AG20443 (cell line): ENCODE data around the gene PFKFB1.

Source experiments
- DNase-seq: peaks from one replicate; pipeline ENCODE4 v3.0.0; 2012; ENCODE audit warnings: low spot score, mixed read lengths

PFKFB1 gene

GRCh38 chrX:54922547-54922946 is 71.4 kb downstream of the PFKFB1 start:
- no peak for DNase-seq

- peak; percentile 91 for DNase-seq
Measured at GRCh38 chrX:54921427-54922021, 72.5 kb downstream of the PFKFB1 start.

DNA sequence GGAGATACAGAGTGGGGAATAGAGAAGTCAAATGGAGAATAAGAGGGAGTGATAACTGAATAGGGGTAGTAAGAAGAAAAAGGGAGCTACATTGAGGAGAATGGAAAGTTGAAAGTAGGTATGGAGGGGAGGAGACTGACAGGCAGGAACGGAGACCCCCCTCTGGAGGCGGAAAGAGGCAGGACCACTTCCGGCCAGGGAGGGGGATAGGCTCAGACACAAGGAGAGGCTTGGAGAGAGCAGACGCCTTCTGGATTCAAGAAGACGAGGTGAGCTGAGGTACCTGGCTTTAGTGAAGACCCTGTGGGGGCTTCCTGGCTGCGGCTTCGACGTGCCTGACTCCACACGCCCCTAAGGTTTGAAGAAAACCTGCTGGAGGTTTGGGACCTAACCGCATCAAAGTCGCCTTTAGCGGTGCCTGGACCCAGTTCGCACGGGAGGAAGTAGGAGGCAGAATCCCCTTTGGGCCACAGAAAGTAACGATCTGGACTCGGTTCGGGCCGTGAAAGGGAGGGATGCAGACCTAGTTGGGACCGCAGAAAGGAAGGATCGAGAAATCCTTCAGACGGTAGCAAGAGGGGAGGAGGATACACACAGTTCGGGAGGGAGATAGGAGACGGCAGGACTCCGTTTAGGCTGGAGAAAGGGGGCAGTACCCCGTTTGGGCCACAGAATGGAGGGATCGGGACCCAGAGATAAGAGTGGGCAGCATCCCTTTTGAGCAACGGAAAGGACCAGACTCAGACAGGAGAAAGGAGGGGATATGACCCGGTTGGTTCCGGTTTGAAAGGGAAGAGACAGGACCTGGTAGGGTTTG is 73.2 kb downstream of the PFKFB1 start, which contains the start of gene TRO:
TRO (plus strand) TSS at position 215 of the 817 bp plus-strand sequence. CDS start 1,423 bp downstream, outside the sequence.
- no peak for DNase-seq

GRCh38 chrX:54909941-54910340 is 84.0 kb downstream of the PFKFB1 start:
- DNase-seq: no peak

DNA sequence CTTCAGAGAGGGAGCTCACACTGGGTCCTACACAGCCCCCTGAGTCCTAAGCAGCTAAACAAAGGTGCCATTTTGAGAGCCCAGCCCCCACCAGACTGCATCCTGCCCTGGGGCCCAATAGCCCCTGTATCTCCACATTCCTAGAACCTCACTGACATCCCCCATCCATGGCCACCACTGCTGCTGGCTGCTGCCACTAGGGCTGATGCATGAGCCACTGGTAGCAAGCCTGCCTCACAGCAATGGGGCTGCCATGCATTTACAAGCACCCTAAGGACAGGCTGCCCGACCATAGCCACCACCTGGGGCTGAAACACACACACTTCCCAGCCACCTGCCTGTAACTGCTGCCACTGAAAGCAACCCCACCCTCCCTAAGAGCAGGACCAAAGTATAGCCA is 99.8 kb downstream of the PFKFB1 start:
- DNase-seq: no peak

DNA sequence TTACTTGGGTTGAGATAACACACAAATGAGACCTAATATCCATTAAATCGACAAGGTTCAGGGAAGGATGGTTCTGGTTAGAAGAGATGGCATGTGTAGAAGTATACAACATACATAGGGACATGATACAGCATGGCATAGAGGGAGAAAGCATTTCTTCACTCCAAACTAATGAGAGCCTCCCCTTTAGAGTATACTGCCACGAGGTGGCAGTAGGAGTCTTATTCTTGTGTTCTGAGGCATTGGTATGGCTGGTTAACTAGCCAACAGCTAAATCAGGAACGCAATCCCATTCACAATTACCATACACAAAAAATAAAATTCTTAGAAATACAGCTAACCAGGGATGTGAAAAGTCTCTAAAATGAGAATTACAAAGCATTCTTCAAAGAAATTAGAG is 102.4 kb downstream of the PFKFB1 start:
- peak; percentile 14 for DNase-seq

GRCh38 chrX:54885740-54886139 is 108.2 kb downstream of the PFKFB1 start:
- DNase-seq: no peak
